Urinary bladder (tissue), 4 donors: Measurements from ENCODE around the gene GPR12. TPM values are rescaled to one million over a fixed set of nuclear protein-coding genes. Genes with fewer than 3 reads are reported as not detected.
A peak's percentile ranks its signal among the peaks of the same experiment; 100 is the strongest.

Source experiments
- DNase-seq: peaks from one replicate; pipeline ENCODE4 v3.0.0-alpha.2; 2015; ENCODE audit errors: extremely low spot score
- H3K27ac ChIP-seq: one replicate; pipeline ENCODE4 v1.5.1; 2013; ENCODE audit warnings: low read depth, mild to moderate bottlenecking, moderate library complexity
- H3K36me3 ChIP-seq: one replicate; pipeline ENCODE4 v1.6.1; 2013; ENCODE audit warnings: mild to moderate bottlenecking, moderate library complexity; ENCODE audit not compliant: insufficient read depth
- H3K4me1 ChIP-seq: one replicate; pipeline ENCODE4 v1.6.1; 2013; ENCODE audit warnings: mild to moderate bottlenecking, moderate library complexity; ENCODE audit not compliant: insufficient read depth
- H3K4me3 ChIP-seq: one replicate; pipeline ENCODE4 v1.5.1; 2013; ENCODE audit warnings: low read depth, low read length
- WGBS: extraction: QIAGEN DNeasy Blood & Tissue Kit; methylation state at CpG from one replicate; pipeline ENCODE4 v1.1.7; 2013; 5-methylcytosine and 5-hydroxymethylcytosine counted together
- polyA plus RNA-seq: library from polyadenylated mRNA; stranded (reverse); fragments of 200-250 nt; gene quantifications from one replicate; pipeline ENCODE4 v1.2.3, GENCODE V29; 2013
- total RNA-seq: library from RNA; depleted of rRNA; stranded (reverse); fragments of >200 nt; gene quantifications from one replicate; pipeline ENCODE4 v1.2.3, GENCODE V29; 2014
- donor health status: healthy with polysubstance abuse.
- donor health status: healthy.

GPR12 gene
- total RNA-seq, result not detected
- not detected for polyA plus RNA-seq

- DNase-seq, result no peak
- H3K27ac ChIP-seq, result no peak within 1 kb of the TSS
- H3K4me3 ChIP-seq, result peak within 1 kb of the TSS; percentile 56
- no peaks in the 10 kb centered on the region for H3K36me3 ChIP-seq
- H3K4me1 ChIP-seq, result no peaks in the 10 kb centered on the region
- 1% methylated on average over 87 of the region's 87 CpGs for WGBS
These were observed at the start of gene GPR12 for GRCh38 chr13:26759907-26760831. Gene GPR12 (minus strand): TSS chr13:26760786. CDS start chr13:26759827, 959 bp downstream.

- no peak for DNase-seq
- WGBS, result 47% methylated on average over 2 of the region's 2 CpGs
- no peak overlapping the region for H3K27ac ChIP-seq
- no peak overlapping the region for H3K4me3 ChIP-seq
- no peaks in the 10 kb centered on the region for H3K36me3 ChIP-seq
- no peaks in the 10 kb centered on the region for H3K4me1 ChIP-seq
These were observed 49.5 kb upstream of the GPR12 start for GRCh38 chr13:26810095-26810494.

GRCh38 chr13:26806891-26807290, 46.3 kb upstream of the GPR12 start:
- H3K27ac ChIP-seq, result no peak overlapping the region
- DNase-seq, result no peak
- no peaks in the 10 kb centered on the region for H3K36me3 ChIP-seq
- no peak overlapping the region for H3K4me3 ChIP-seq
- no peaks in the 10 kb centered on the region for H3K4me1 ChIP-seq

GRCh38 chr13:26787961-26788360, 27.4 kb upstream of the GPR12 start:
- 87% methylated on average over 3 of the region's 3 CpGs for WGBS
- Histone ChIP-seq H3K4me1 (no peaks in the 10 kb centered on the region), H3K36me3 (no peaks in the 10 kb centered on the region), H3K4me3 (no peak overlapping the region), H3K27ac (no peak overlapping the region)
- DNase-seq, result no peak

GRCh38 chr13:26786651-26787295, 26.2 kb upstream of the GPR12 start:
- H3K4me1 ChIP-seq, result no peaks in the 10 kb centered on the region
- no peak overlapping the region for H3K27ac ChIP-seq
- DNase-seq, result no peak
- 74% methylated on average over 2 of the region's 2 CpGs for WGBS
- H3K4me3 ChIP-seq, result no peak overlapping the region
- H3K36me3 ChIP-seq, result no peaks in the 10 kb centered on the region

GRCh38 chr13:26785838-26786630, 25.4 kb upstream of the GPR12 start:
- 25% methylated on average over 17 of the region's 17 CpGs for WGBS
- Histone ChIP-seq H3K4me3 (no peak overlapping the region), H3K27ac (no peak overlapping the region), H3K4me1 (no peaks in the 10 kb centered on the region), H3K36me3 (no peaks in the 10 kb centered on the region)
- DNase-seq, result no peak

- WGBS, result 37% methylated on average over 18 of the region's 18 CpGs
These were observed 24.4 kb upstream of the GPR12 start for GRCh38 chr13:26784704-26785639.

GRCh38 chr13:26780411-26780810, 19.8 kb upstream of the GPR12 start:
- H3K36me3 ChIP-seq, result no peaks in the 10 kb centered on the region
- no peaks in the 10 kb centered on the region for H3K4me1 ChIP-seq
- no peak overlapping the region for H3K27ac ChIP-seq
- WGBS, result 76% methylated on average over 4 of the region's 4 CpGs
- DNase-seq, result no peak
- no peak overlapping the region for H3K4me3 ChIP-seq

More at GRCh38 chr13:26784704-26785639, 24.4 kb upstream of the GPR12 start:
- H3K4me1 ChIP-seq, result no peaks in the 10 kb centered on the region
- no peak for DNase-seq
- no peak overlapping the region for H3K4me3 ChIP-seq
- H3K27ac ChIP-seq, result no peak overlapping the region
- H3K36me3 ChIP-seq, result no peaks in the 10 kb centered on the region

- no peak overlapping the region for H3K27ac ChIP-seq
- H3K4me1 ChIP-seq, result no peaks in the 10 kb centered on the region
- no peak for DNase-seq
- no peaks in the 10 kb centered on the region for H3K36me3 ChIP-seq
- WGBS, result 68% methylated on average over 4 of the region's 4 CpGs
- H3K4me3 ChIP-seq, result no peak overlapping the region
These were observed 18.7 kb upstream of the GPR12 start for GRCh38 chr13:26779321-26779720.

- no peaks in the 10 kb centered on the region for H3K4me1 ChIP-seq
- WGBS, result 90% methylated on average over 5 of the region's 5 CpGs
These were observed 11.9 kb upstream of the GPR12 start for GRCh38 chr13:26772531-26772930.

GRCh38 chr13:26771796-26772195, 11.2 kb upstream of the GPR12 start:
- H3K4me1 ChIP-seq, result no peaks in the 10 kb centered on the region
- DNase-seq, result no peak
- H3K27ac ChIP-seq, result no peak overlapping the region
- no peaks in the 10 kb centered on the region for H3K36me3 ChIP-seq
- WGBS, result 82% methylated on average over 12 of the region's 12 CpGs
- no peak overlapping the region for H3K4me3 ChIP-seq

More at GRCh38 chr13:26772531-26772930, 11.9 kb upstream of the GPR12 start:
- no peaks in the 10 kb centered on the region for H3K36me3 ChIP-seq
- no peak overlapping the region for H3K27ac ChIP-seq
- no peak for DNase-seq
- H3K4me3 ChIP-seq, result no peak overlapping the region

- no peak overlapping the region for H3K4me3 ChIP-seq
- no peak overlapping the region for H3K27ac ChIP-seq
- DNase-seq, result no peak
- 33% methylated on average over 4 of the region's 4 CpGs for WGBS
- no peaks in the 10 kb centered on the region for H3K36me3 ChIP-seq
- H3K4me1 ChIP-seq, result no peaks in the 10 kb centered on the region
These were observed 2.3 kb upstream of the GPR12 start for GRCh38 chr13:26762745-26763345.
